ENCODE results near the gene GPR150. TPM values are rescaled to one million over a fixed set of nuclear protein-coding genes. Genes with fewer than 3 reads are reported as not detected.

GPR150 gene
- total RNA-seq, 2 experiments from 2014 or later = 0.60 to 0.75 TPM

GRCh38 chr5:95595289-95595931 is 24.5 kb upstream of the GPR150 start:
- POLR2A ChIA-PET = no interaction called here
- no peaks in the 10 kb centered on the region for H3K4me1 ChIP-seq (ENCODE audit: insufficient read depth, low read length)
- intact Hi-C loops (cut with DNase I, micrococcal nuclease) = no loop called here

DNA sequence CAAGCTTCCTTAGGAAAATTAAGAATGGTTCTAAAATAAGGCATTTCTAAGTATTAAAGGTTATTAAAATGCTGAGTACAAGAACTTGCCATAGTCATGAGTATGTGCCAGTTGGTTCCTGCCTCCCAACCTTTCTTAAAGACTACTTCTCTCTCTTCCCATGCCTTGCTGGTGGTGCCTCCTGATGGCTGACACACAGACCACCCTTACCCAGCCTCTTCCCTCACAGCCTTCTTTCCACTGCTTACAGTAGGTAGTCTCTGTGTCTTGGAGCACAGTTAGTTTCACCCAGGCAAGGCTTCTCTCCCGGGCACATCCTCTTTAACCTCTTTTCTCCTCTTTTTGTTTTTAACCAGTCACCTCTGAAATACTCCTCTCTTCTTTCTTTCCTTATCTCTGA is 20.6 kb upstream of the GPR150 start:
- Mint-ChIP-seq H3K27me3 (no peaks in the 10 kb centered on the region), H3K27ac (no peak overlapping the region), H3K9me3 (no peaks in the 10 kb centered on the region), H3K4me3 (no peak overlapping the region), H3K4me1 (ENCODE audit: low read depth) (no peaks in the 10 kb centered on the region), H3K36me3 (ENCODE audit: low read depth) (peaks cover 46% of the 10 kb centered on the region)
- no peak for ATAC-seq (ENCODE audit: poor library complexity)
- no peak overlapping the region for H3K27ac ChIP-seq (ENCODE audit: low read depth in 1 of 2, low read length in 2 of 2)
- no peaks in the 10 kb centered on the region for H3K9me3 ChIP-seq (ENCODE audit: control insufficient read depth in 1 of 2, insufficient read depth in 1 of 2, low read length in 2 of 2)
- no peak overlapping the region for H3K4me3 ChIP-seq (ENCODE audit: low read length)
- intact Hi-C loops (cut with DNase I, micrococcal nuclease) = no loop called here
- CTCF ChIA-PET = interaction anchor here (1.0 kb wide), 1 partner anchor 38 kb away, joined by 3 read pairs; no protein-coding TSS in a partner anchor
- peaks cover 4% of the 10 kb centered on the region for H3K36me3 ChIP-seq (ENCODE audit: insufficient read depth, low read length)
- POLR2A ChIA-PET = no interaction called here
- TF ChIP-seq CTCF (IDR thresholded peaks at IDR 0.05) = no peak
- no peak for DNase-seq
- no peaks in the 10 kb centered on the region for H3K4me1 ChIP-seq (ENCODE audit: insufficient read depth, low read length)
- H3K27me3 ChIP-seq (ENCODE audit: control insufficient read depth in 1 of 2, insufficient read depth in 2 of 2, low read length in 2 of 2) = no peaks in the 10 kb centered on the region

More at GRCh38 chr5:95595289-95595931, 24.5 kb upstream of the GPR150 start:
- Mint-ChIP-seq H3K36me3 (ENCODE audit: low read depth) (peaks cover 21% of the 10 kb centered on the region), H3K27ac (no peak overlapping the region), H3K9me3 (no peaks in the 10 kb centered on the region), H3K4me3 (no peak overlapping the region), H3K27me3 (no peaks in the 10 kb centered on the region), H3K4me1 (ENCODE audit: low read depth) (peaks cover 17% of the 10 kb centered on the region)
- Histone ChIP-seq H3K4me3 (ENCODE audit: low read length) (no peak overlapping the region), H3K36me3 (ENCODE audit: insufficient read depth, low read length) (no peaks in the 10 kb centered on the region), H3K27me3 (ENCODE audit: control insufficient read depth in 1 of 2, insufficient read depth in 2 of 2, low read length in 2 of 2) (no peaks in the 10 kb centered on the region), H3K9me3 (ENCODE audit: control insufficient read depth in 1 of 2, insufficient read depth in 1 of 2, low read length in 2 of 2) (no peaks in the 10 kb centered on the region), H3K27ac (ENCODE audit: low read depth in 1 of 2, low read length in 2 of 2) (no peak overlapping the region)
- no peak for ATAC-seq (ENCODE audit: poor library complexity)
- no peak for TF ChIP-seq CTCF (IDR thresholded peaks at IDR 0.05)
- CTCF ChIA-PET = no interaction called here
- DNase-seq = no peak

GRCh38 chr5:95600557-95600956 is 19.3 kb upstream of the GPR150 start:
- peaks cover 4% of the 10 kb centered on the region for H3K36me3 ChIP-seq (ENCODE audit: insufficient read depth, low read length)
- intact Hi-C loops (cut with DNase I, micrococcal nuclease) = no loop called here
- H3K4me3 ChIP-seq (ENCODE audit: low read length) = no peak overlapping the region
- H3K4me1 ChIP-seq (ENCODE audit: insufficient read depth, low read length) = no peaks in the 10 kb centered on the region
- H3K27ac Mint-ChIP-seq = no peak overlapping the region
- H3K27me3 Mint-ChIP-seq = no peaks in the 10 kb centered on the region
- H3K9me3 ChIP-seq (ENCODE audit: control insufficient read depth in 1 of 2, insufficient read depth in 1 of 2, low read length in 2 of 2) = no peaks in the 10 kb centered on the region
- no peak for DNase-seq
- no peak overlapping the region for H3K27ac ChIP-seq (ENCODE audit: low read depth in 1 of 2, low read length in 2 of 2)
- no peak overlapping the region for H3K4me3 Mint-ChIP-seq
- no peaks in the 10 kb centered on the region for H3K27me3 ChIP-seq (ENCODE audit: control insufficient read depth in 1 of 2, insufficient read depth in 2 of 2, low read length in 2 of 2)
- POLR2A ChIA-PET = no interaction called here
- H3K4me1 Mint-ChIP-seq (ENCODE audit: low read depth) = no peaks in the 10 kb centered on the region
- CTCF ChIA-PET = no interaction called here
- ATAC-seq (ENCODE audit: poor library complexity) = no peak
- no peaks in the 10 kb centered on the region for H3K9me3 Mint-ChIP-seq
- no peak for TF ChIP-seq CTCF (IDR thresholded peaks at IDR 0.05)
- peaks cover 38% of the 10 kb centered on the region for H3K36me3 Mint-ChIP-seq (ENCODE audit: low read depth)
